SK-N-SH (cell line): ENCODE measurements around the gene FNDC11. TPM values are rescaled to one million over a fixed set of nuclear protein-coding genes. Genes with fewer than 3 reads are reported as not detected.
"Not testable (repeated sequence)": the region's sequence is repeated elsewhere in the genome, so short reads cannot be mapped to it uniquely, and the experiment has no call there.

Source experiments
- CTCF ChIA-PET: fragments of 300-600, 350-600 bp; formaldehyde crosslinking; extraction: SDS; loops from one replicate; lab custom pipeline; 2021; lab: Yijun Ruan, JAX
- POLR2A ChIA-PET: fragments of 350-600 bp; sonication (Branson Sonifier 250); formaldehyde crosslinking; extraction: SDS; loops from one replicate; lab custom pipeline; 2020; ENCODE audit warnings: antibody characterized with exemption, inconsistent platforms; lab: Yijun Ruan, JAX
- DNase-seq: peaks from one replicate; pipeline ENCODE4 v3.0.0; 2012
- H2AFZ ChIP-seq: fragments of 200-600 bp; sonication (generic); 2 replicates; pipeline ENCODE4 v1.8.1; 2016; ENCODE audit warnings: antibody characterized with exemption, mild to moderate bottlenecking, low read depth
- H3F3A ChIP-seq: fragments of 200-600 bp; sonication (generic); replicated peaks from 2 replicates; pipeline ENCODE3; 2016; ENCODE audit warnings: antibody characterized with exemption, mild to moderate bottlenecking; ENCODE audit not compliant: insufficient read depth
- H3K27ac ChIP-seq, 2 experiments: fragments of 200-500 bp in 1 of 2; fragments of 200-600 bp in 1 of 2; sonication (Bioruptor generic) in 1 of 2; sonication (generic), shearing (Covaris generic) in 1 of 2; 2 replicates each; pipeline versions ENCODE4 v1.5.1 to v1.6.1; 2014 to 2016; ENCODE audit warnings: low read depth in 2 of 2, inconsistent platforms in 1 of 2, low read length in 1 of 2, mild to moderate bottlenecking in 1 of 2, mixed read lengths in 1 of 2
- H3K27me3 ChIP-seq: fragments of 200-600 bp; sonication (generic), shearing (Covaris generic); 2 replicates; pipeline ENCODE4 v1.6.1; 2016; ENCODE audit warnings: mixed run types; ENCODE audit not compliant: insufficient read depth
- H3K36me3 ChIP-seq, 2 experiments: fragments of 200-500 bp in 1 of 2; fragments of 200-600 bp in 1 of 2; sonication (Bioruptor generic) in 1 of 2; sonication (generic) in 1 of 2; replicated peaks in 1 of 2; 2 replicates each; pipeline versions ENCODE3 to v1.5.1; 2014 to 2016; ENCODE audit warnings: low read length in 1 of 2, mild to moderate bottlenecking in 1 of 2; ENCODE audit not compliant: insufficient read depth in 2 of 2, control insufficient read depth in 1 of 2
- H3K4me1 ChIP-seq, 2 experiments: fragments of 200-500 bp in 1 of 2; fragments of 200-600 bp in 1 of 2; sonication (Bioruptor generic) in 1 of 2; sonication (generic), shearing (Covaris generic) in 1 of 2; 2 replicates each; pipeline versions ENCODE4 v1.5.1 to v1.6.1; 2014 to 2016; ENCODE audit warnings: low read depth in 1 of 2, low read length in 1 of 2, mixed run types in 1 of 2; ENCODE audit not compliant: insufficient read depth in 2 of 2, control insufficient read depth in 1 of 2
- H3K4me2 ChIP-seq: fragments of 200-600 bp; sonication (generic), shearing (Covaris generic); 2 replicates; pipeline ENCODE4 v1.6.1; 2017; ENCODE audit warnings: mixed run types
- H3K4me3 ChIP-seq, 2 experiments: fragments of 200-500 bp in 1 of 2; fragments of 200-600 bp in 1 of 2; sonication (Bioruptor generic) in 1 of 2; sonication (generic), shearing (Covaris generic) in 1 of 2; 2 replicates each; pipeline versions ENCODE4 v1.5.1 to v1.8.1; 2014 to 2016; ENCODE audit warnings: low read depth in 2 of 2, inconsistent platforms in 1 of 2, low read length in 1 of 2, mild to moderate bottlenecking in 1 of 2, mixed read lengths in 1 of 2, moderate library complexity in 1 of 2
- H3K79me2 ChIP-seq: fragments of 200-600 bp; sonication (generic); 2 replicates; pipeline ENCODE4 v1.8.1; 2017; ENCODE audit warnings: mild to moderate bottlenecking; ENCODE audit not compliant: insufficient read depth
- H3K9ac ChIP-seq: fragments of 200-600 bp; sonication (generic); 2 replicates; pipeline ENCODE4 v1.6.1; 2017; ENCODE audit warnings: mixed run types
- H3K9me2 ChIP-seq: fragments of 200-600 bp; sonication (generic); 2 replicates; pipeline ENCODE4 v1.6.1; 2017; ENCODE audit warnings: mixed run types
- H3K9me3 ChIP-seq: fragments of 200-600 bp; sonication (generic); 2 replicates; pipeline ENCODE4 v1.6.1; 2017; ENCODE audit warnings: mixed run types, mild to moderate bottlenecking, moderate library complexity
- H4K20me1 ChIP-seq: fragments of 200-600 bp; sonication (generic); 2 replicates; pipeline ENCODE4 v1.6.1; 2017; ENCODE audit warnings: mild to moderate bottlenecking, mixed run types; ENCODE audit not compliant: insufficient read depth
- EP300 ChIP-seq, 2 experiments: IDR thresholded peaks; 2 replicates each; pipeline versions ENCODE4 v1.4.0 to v1.6.1; 2012; ENCODE audit warnings: borderline replicate concordance in 1 of 2, low read depth in 1 of 2, low read length in 1 of 2
- EZH2phosphoT487 ChIP-seq: fragments of 200-600 bp; sonication (generic); IDR thresholded peaks from 2 replicates; pipeline ENCODE4 v1.6.1; 2017; ENCODE audit warnings: low read depth, mixed run types, mild to moderate bottlenecking, antibody characterized with exemption, moderate library complexity, borderline replicate concordance
- FOSL2 ChIP-seq: IDR thresholded peaks from 2 replicates; pipeline ENCODE4 v1.4.0; 2012; ENCODE audit warnings: low read depth, mild to moderate bottlenecking, moderate library complexity, borderline replicate concordance
- FOXJ3 ChIP-seq: sonication (generic); formaldehyde crosslinking; IDR thresholded peaks from 2 replicates; pipeline ENCODE4 v1.5.1; 2020; ENCODE audit warnings: mild to moderate bottlenecking, missing genetic modification reagents
- GATA2 ChIP-seq: sonication (generic); formaldehyde crosslinking; IDR thresholded peaks from 2 replicates; pipeline ENCODE4 v1.5.0; 2020; ENCODE audit warnings: mild to moderate bottlenecking, missing genetic modification reagents
- MEF2A ChIP-seq: IDR thresholded peaks from 2 replicates; pipeline ENCODE4 v1.4.0; 2012; ENCODE audit warnings: low read depth, borderline replicate concordance
- NRF1 ChIP-seq: IDR thresholded peaks from 2 replicates; pipeline ENCODE4 v1.6.1; 2012; ENCODE audit warnings: low read depth, mild to moderate bottlenecking, low read length
- PBX3 ChIP-seq: IDR thresholded peaks from 2 replicates; pipeline ENCODE4; 2012
- REST ChIP-seq: IDR thresholded peaks from 2 replicates; pipeline ENCODE4 v1.6.1; 2012; ENCODE audit warnings: mild to moderate bottlenecking, low read depth, low read length, moderate library complexity
- RXRA ChIP-seq: IDR thresholded peaks from 2 replicates; pipeline ENCODE4 v1.4.0; 2012; ENCODE audit warnings: low read depth, mild to moderate bottlenecking, borderline replicate concordance
- SIN3A ChIP-seq: IDR thresholded peaks from 2 replicates; pipeline ENCODE4 v1.6.1; 2012; ENCODE audit warnings: low read depth, mild to moderate bottlenecking, low read length, moderate library complexity, borderline replicate concordance
- TAF1 ChIP-seq: IDR thresholded peaks from 2 replicates; pipeline ENCODE4 v1.6.1; 2012; ENCODE audit warnings: low read depth, mild to moderate bottlenecking, low read length, moderate library complexity, borderline replicate concordance
- TEAD4 ChIP-seq: IDR thresholded peaks from 2 replicates; pipeline ENCODE4 v1.4.0; 2012; ENCODE audit warnings: mild to moderate bottlenecking, borderline replicate concordance; ENCODE audit not compliant: insufficient read depth
- USF2 ChIP-seq: fragments of 150-350 bp; IDR thresholded peaks from 2 replicates; pipeline ENCODE4 v1.6.1; 2017; ENCODE audit warnings: antibody characterized with exemption, low read length, low read depth, borderline replicate concordance
- WGBS: methylation state at CpG from one replicate; pipeline ENCODE4 v1.1.6; 2017; ENCODE audit warnings: low lambda C conversion rate; 5-methylcytosine and 5-hydroxymethylcytosine counted together
- polyA plus RNA-seq, 3 experiments: library from polyadenylated mRNA; depleted of rRNA; stranded (reverse); fragments of >200 nt; gene quantifications; 2 replicates each; pipeline ENCODE4 v1.2.3, GENCODE V29; 2012

FNDC11 gene
- polyA plus RNA-seq, 1 of the 3 experiments (the other 2 are of a cell fraction), result 5.5 TPM

- H3K27me3 ChIP-seq, CTCF ChIA-PET, POLR2A ChIA-PET, H3K4me2 ChIP-seq, H3K4me3 ChIP-seq, H2AFZ ChIP-seq, H3K9me3 ChIP-seq, H3K9ac ChIP-seq, H3K9me2 ChIP-seq, DNase-seq, H3K79me2 ChIP-seq, H3F3A ChIP-seq, H4K20me1 ChIP-seq, H3K4me1 ChIP-seq, H3K27ac ChIP-seq: not testable (repeated sequence)
- 72% methylated on average over 6 of the region's 8 CpGs for WGBS
- peaks cover 6 to 18% of the 10 kb centered on the region in 2 experiments for H3K36me3 ChIP-seq
These were observed 47.7 kb downstream of the FNDC11 start for GRCh38 chr20:63601679-63602078.

GRCh38 chr20:63602321-63602720, 48.4 kb downstream of the FNDC11 start:
- H2AFZ ChIP-seq, result no peak overlapping the region
- H3F3A ChIP-seq, result peaks cover 2% of the 10 kb centered on the region
- no peak overlapping the region for H3K9ac ChIP-seq
- peaks cover 7% of the 10 kb centered on the region; the same call in 1 of the 2 replicates for H3K79me2 ChIP-seq
- no peaks in the 10 kb centered on the region for H3K9me3 ChIP-seq
- H3K27me3 ChIP-seq, result no peaks in the 10 kb centered on the region
- no peak for DNase-seq
- H4K20me1 ChIP-seq, result no peaks in the 10 kb centered on the region
- no peak overlapping the region for H3K27ac ChIP-seq
- no peak overlapping the region for H3K4me3 ChIP-seq
- ChIA-PET CTCF (interaction anchor here (1.4 kb wide), 1 partner anchor 39 kb away, joined by 3 read pairs; no protein-coding TSS in a partner anchor), POLR2A (no interaction called here)
- 100% methylated on average over 1 of the region's 3 CpGs for WGBS
- no peak for TF ChIP-seq MEF2A
- TF ChIP-seq RXRA, result no peak
- no peak for TF ChIP-seq USF2
- TF ChIP-seq TAF1, result no peak
- no peak for TF ChIP-seq EP300 (IDR thresholded peaks at IDR 0.05; ENCODE audit: borderline replicate concordance in 1 of 2, low read depth in 1 of 2, low read length in 1 of 2)
- no peak for TF ChIP-seq TEAD4
- TF ChIP-seq FOSL2, result no peak
- TF ChIP-seq EZH2phosphoT487, result no peak
- no peak for TF ChIP-seq NRF1
- no peak for TF ChIP-seq REST
- no peak for TF ChIP-seq FOXJ3 (CRISPR knock-in tag)
- TF ChIP-seq PBX3, result no peak
- no peak for TF ChIP-seq GATA2 (CRISPR knock-in tag)
- no peak for TF ChIP-seq SIN3A
- no peak overlapping the region for H3K4me2 ChIP-seq
- no peaks in the 10 kb centered on the region for H3K9me2 ChIP-seq
- H3K36me3 ChIP-seq, result peaks cover 6 to 18% of the 10 kb centered on the region in 2 experiments
- H3K4me1 ChIP-seq, result no peaks in the 10 kb centered on the region
